RWPE1 (cell line): ENCODE data around the gene MAG.

Experiments
- CTCF ChIA-PET: fragments of 350-600 bp; sonication (Branson Sonifier 250); formaldehyde crosslinking; extraction: SDS; loops from one replicate; lab custom pipeline; 2021; lab: Yijun Ruan, JAX
- POLR2A ChIA-PET: fragments of 400-600 bp; formaldehyde crosslinking; extraction: SDS; loops from one replicate; lab custom pipeline; 2020; ENCODE audit warnings: antibody characterized with exemption; ENCODE audit not compliant: low non-redundant PET; lab: Yijun Ruan, JAX
- DNase-seq: peaks from one replicate; pipeline ENCODE4 v3.0.0; 2012; ENCODE audit warnings: low spot score
- H3K27ac ChIP-seq: fragments of 450-650 bp; 2 replicates; pipeline ENCODE4 v1.5.1; 2017
- TF ChIP-seq, protein P1 (sequence below): fragments of 450-650 bp; conservative IDR thresholded peaks from 2 replicates; pipeline ENCODE4 v1.5.1; 2017; ENCODE audit warnings: low read depth, mild to moderate bottlenecking

Gene MAG

DNA sequence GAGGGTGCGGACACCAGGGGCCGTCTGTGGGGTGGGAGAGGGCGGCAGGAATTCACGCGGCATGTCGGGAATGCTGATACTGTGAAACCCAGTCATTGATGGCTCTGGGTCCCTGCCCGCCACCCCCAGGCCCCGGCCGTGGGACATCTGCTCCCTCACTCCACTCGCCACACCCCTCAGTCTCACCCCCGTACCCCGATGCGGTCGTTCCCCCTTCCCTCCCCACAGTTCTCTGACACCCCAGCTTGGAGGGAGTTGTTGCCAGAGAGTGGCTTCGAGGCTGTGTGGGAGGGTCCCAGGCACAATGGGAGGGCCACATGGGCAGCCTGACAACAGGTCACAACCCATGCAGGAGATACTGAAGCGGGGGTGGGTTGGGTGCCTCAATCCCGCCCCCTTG is 1.8 kb downstream of the MAG start:
- CTCF ChIA-PET: interaction anchor here (0.7 to 0.9 kb wide), 2 partner anchors 24 to 25 kb away, joined by 3 to 5 read pairs; no protein-coding TSS in a partner anchor
- DNase-seq: no peak
- H3K27ac ChIP-seq: no peak overlapping the region
- POLR2A ChIA-PET: no interaction called here
- TF ChIP-seq, protein P1, sequence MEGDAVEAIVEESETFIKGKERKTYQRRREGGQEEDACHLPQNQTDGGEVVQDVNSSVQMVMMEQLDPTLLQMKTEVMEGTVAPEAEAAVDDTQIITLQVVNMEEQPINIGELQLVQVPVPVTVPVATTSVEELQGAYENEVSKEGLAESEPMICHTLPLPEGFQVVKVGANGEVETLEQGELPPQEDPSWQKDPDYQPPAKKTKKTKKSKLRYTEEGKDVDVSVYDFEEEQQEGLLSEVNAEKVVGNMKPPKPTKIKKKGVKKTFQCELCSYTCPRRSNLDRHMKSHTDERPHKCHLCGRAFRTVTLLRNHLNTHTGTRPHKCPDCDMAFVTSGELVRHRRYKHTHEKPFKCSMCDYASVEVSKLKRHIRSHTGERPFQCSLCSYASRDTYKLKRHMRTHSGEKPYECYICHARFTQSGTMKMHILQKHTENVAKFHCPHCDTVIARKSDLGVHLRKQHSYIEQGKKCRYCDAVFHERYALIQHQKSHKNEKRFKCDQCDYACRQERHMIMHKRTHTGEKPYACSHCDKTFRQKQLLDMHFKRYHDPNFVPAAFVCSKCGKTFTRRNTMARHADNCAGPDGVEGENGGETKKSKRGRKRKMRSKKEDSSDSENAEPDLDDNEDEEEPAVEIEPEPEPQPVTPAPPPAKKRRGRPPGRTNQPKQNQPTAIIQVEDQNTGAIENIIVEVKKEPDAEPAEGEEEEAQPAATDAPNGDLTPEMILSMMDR: no peak

- POLR2A ChIA-PET: no interaction called here
These were observed 2.4 kb downstream of the MAG start for GRCh38 chr19:35294328-35294727.

GRCh38 chr19:35294859-35295791 is 3.2 kb downstream of the MAG start:
- CTCF ChIA-PET: interaction anchor here (0.6 kb wide), 1 partner anchor 57 kb away, joined by 3 read pairs; no protein-coding TSS in a partner anchor
- TF ChIP-seq, protein P1: no peak
- no peak for DNase-seq
- H3K27ac ChIP-seq: no peak overlapping the region
- POLR2A ChIA-PET: no interaction called here

More at GRCh38 chr19:35294328-35294727, 2.4 kb downstream of the MAG start:
- TF ChIP-seq, protein P1: no peak
- DNase-seq: no peak
- CTCF ChIA-PET: interaction anchor here (0.9 kb wide), 1 partner anchor 24 kb away, joined by 5 read pairs; no protein-coding TSS in a partner anchor
- no peak overlapping the region for H3K27ac ChIP-seq

DNA sequence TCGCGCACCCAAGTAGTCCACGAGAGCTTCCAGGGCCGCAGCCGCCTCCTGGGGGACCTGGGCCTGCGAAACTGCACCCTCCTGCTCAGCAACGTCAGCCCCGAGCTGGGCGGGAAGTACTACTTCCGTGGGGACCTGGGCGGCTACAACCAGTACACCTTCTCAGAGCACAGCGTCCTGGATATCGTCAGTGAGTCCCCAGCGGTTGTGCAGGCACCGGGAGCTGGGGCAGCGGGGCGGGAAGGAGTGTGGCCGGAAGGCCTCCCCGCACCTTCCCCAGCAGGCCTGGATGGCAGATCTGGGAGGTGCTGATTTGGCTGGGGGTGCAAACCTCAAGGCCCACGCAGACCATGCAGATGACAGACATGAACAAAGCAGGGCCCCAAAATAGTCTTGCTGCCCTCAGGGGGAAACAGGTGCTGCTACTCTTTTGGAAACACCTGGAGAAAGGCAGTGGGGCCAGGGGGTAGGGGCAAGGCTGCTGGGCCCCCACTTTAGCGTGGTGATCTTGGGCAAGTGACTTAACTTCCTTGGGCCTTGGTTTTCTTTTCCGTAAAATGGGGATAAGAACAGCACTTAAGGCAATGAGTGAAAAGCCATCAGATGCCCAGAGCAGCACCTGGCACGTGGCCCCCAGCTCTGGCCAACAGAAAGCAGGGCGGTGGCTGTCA is 4.0 kb downstream of the MAG start:
- POLR2A ChIA-PET: no interaction called here
- no peak overlapping the region; the same call in 1 of the 2 replicates for H3K27ac ChIP-seq
- DNase-seq: no peak
- CTCF ChIA-PET: interaction anchor here (0.6 kb wide), 1 partner anchor 57 kb away, joined by 3 read pairs; no protein-coding TSS in a partner anchor
- TF ChIP-seq, protein P1: no peak

GRCh38 chr19:35296644-35297514 is 4.9 kb downstream of the MAG start:
- no peak for DNase-seq
- no peak overlapping the region for H3K27ac ChIP-seq
- TF ChIP-seq, protein P1: no peak
- CTCF ChIA-PET: no interaction called here
- POLR2A ChIA-PET: no interaction called here

DNA sequence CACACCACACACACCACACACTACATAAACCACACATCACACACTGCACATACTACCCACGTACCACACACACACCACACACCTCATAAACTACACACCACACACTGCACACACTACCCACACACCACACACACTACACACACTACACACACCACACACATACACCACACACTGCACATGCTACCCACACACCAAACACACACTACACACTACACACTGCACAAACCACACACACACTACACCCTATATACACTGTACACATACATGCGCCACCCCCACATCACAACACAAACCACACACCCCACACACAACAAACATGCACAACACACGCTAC is 5.5 kb downstream of the MAG start:
- ChIA-PET POLR2A (no interaction called here), CTCF (no interaction called here)
- DNase-seq: no peak
- TF ChIP-seq, protein P1: no peak
- no peak overlapping the region for H3K27ac ChIP-seq
